OCI-M2 (cell line): ENCODE measurements around the gene CES5A.
"Not testable (repeated sequence)": the region's sequence is repeated elsewhere in the genome, so short reads cannot be mapped to it uniquely, and the experiment has no call there.

ENCODE experiments used
- DNase-seq: peaks from one replicate; lab custom pipeline; 2025; ENCODE audit not compliant: unreplicated experiment; lab: John Stamatoyannopoulos, UW

The CES5A gene

GRCh38 chr16:55876854-55877253, 1.7 kb upstream of the CES5A start:
- DNase-seq: no peak

- DNase-seq: no peak
Measured at GRCh38 chr16:55873122-55873521, 2.1 kb downstream of the CES5A start.

GRCh38 chr16:55872130-55872529, 3.0 kb downstream of the CES5A start:
- DNase-seq: no peak

- no peak for DNase-seq
Measured at GRCh38 chr16:55871411-55872038, 3.6 kb downstream of the CES5A start.

- DNase-seq: no peak
Measured at GRCh38 chr16:55868980-55869379, 6.2 kb downstream of the CES5A start.

GRCh38 chr16:55868137-55868536, 7.0 kb downstream of the CES5A start:
- no peak for DNase-seq

- no peak for DNase-seq
Measured at GRCh38 chr16:55861288-55861687, 13.9 kb downstream of the CES5A start.

GRCh38 chr16:55857650-55858049, 17.5 kb downstream of the CES5A start:
- DNase-seq: not testable (repeated sequence)

- no peak for DNase-seq
Measured at GRCh38 chr16:55856950-55857349, 18.2 kb downstream of the CES5A start.

- DNase-seq: no peak
Measured at GRCh38 chr16:55853114-55853513, 22.1 kb downstream of the CES5A start.

- DNase-seq: no peak
Measured at GRCh38 chr16:55849536-55849935, 25.6 kb downstream of the CES5A start.

GRCh38 chr16:55846598-55847346, 28.4 kb downstream of the CES5A start:
- DNase-seq: no peak

- DNase-seq: no peak
Measured at GRCh38 chr16:55843105-55843395, 32.1 kb downstream of the CES5A start.

GRCh38 chr16:55842369-55843104, 32.6 kb downstream of the CES5A start:
- no peak for DNase-seq

GRCh38 chr16:55839115-55839514, 36.1 kb downstream of the CES5A start:
- no peak for DNase-seq

GRCh38 chr16:55836158-55836611, 39.0 kb downstream of the CES5A start:
- DNase-seq: no peak

- no peak for DNase-seq
Measured at GRCh38 chr16:55835581-55835980, 39.6 kb downstream of the CES5A start.

- DNase-seq: not testable (repeated sequence)
Measured at GRCh38 chr16:55835173-55835572, 40.0 kb downstream of the CES5A start.

- no peak for DNase-seq
Measured at GRCh38 chr16:55834049-55834448, 41.1 kb downstream of the CES5A start.

- no peak for DNase-seq
Measured at GRCh38 chr16:55832773-55833691, 42.1 kb downstream of the CES5A start, which contains the start of gene CES1. TSS of gene CES1 (minus strand) at chr16:55833096. CDS start at chr16:55833055, 41 bp downstream.

GRCh38 chr16:55832425-55832772, 42.8 kb downstream of the CES5A start:
- DNase-seq: no peak
